ENCODE data around the gene H1-8. TPM values are rescaled to one million over a fixed set of nuclear protein-coding genes. Genes with fewer than 3 reads are reported as not detected.

H1-8 gene
- total RNA-seq, 1 experiment from 2014 or later, result not detected

- BruUV-seq (replicated peaks), result no TSS peak
- Histone ChIP-seq H3K27me3 (ENCODE audit: insufficient read depth, low read length) (no peaks in the 10 kb centered on the region), H3K27ac (ENCODE audit: low read depth, low read length) (no peak overlapping the region), H3K9me3 (ENCODE audit: control insufficient read depth in 1 of 2, insufficient read depth in 1 of 2, low read depth in 1 of 2, low read length in 2 of 2) (no peaks in the 10 kb centered on the region), H4K20me1 (ENCODE audit: insufficient read depth) (no peaks in the 10 kb centered on the region), H3K4me3 (replicated peaks in 1 of 2; ENCODE audit: low read depth in 1 of 2, low read length in 2 of 2) (no peak overlapping the region), H3K4me2 (ENCODE audit: low read length) (no peak overlapping the region), H3K4me1 (ENCODE audit: control insufficient read depth in 1 of 2, insufficient read depth in 2 of 2, low read length in 2 of 2) (no peaks in the 10 kb centered on the region), H3K9ac (ENCODE audit: low read length) (no peak overlapping the region), H3K79me2 (ENCODE audit: insufficient read depth, low read length) (no peaks in the 10 kb centered on the region), H3K9me2 (ENCODE audit: insufficient read depth) (no peaks in the 10 kb centered on the region), H2AFZ (ENCODE audit: low read depth, low read length, poor library complexity, severe bottlenecking) (no peak overlapping the region), H3K36me3 (ENCODE audit: control insufficient read depth in 1 of 2, insufficient read depth in 2 of 2, low read length in 2 of 2) (no peaks in the 10 kb centered on the region; a peak in 1 of 4 replicates)
- TF ChIP-seq ZBTB33 (IDR thresholded peaks at IDR 0.05; ENCODE audit: extremely low read depth, insufficient replicate concordance, low read length), result no peak
- TF ChIP-seq EZH2 (IDR thresholded peaks at IDR 0.05), result no peak
- TF ChIP-seq ATF3 (IDR thresholded peaks at IDR 0.05), result no peak
- no peak for TF ChIP-seq YY1 (IDR thresholded peaks at IDR 0.05; ENCODE audit: extremely low read depth, insufficient replicate concordance, low read depth, low read length)
- no peak for TF ChIP-seq CEBPB (IDR thresholded peaks at IDR 0.05; ENCODE audit: low read depth)
- no peak for TF ChIP-seq CBX3 (IDR thresholded peaks at IDR 0.05; ENCODE audit: low read depth)
- no peak for TF ChIP-seq RAD21 (IDR thresholded peaks at IDR 0.05; ENCODE audit: low read depth)
- TF ChIP-seq EGR1 (IDR thresholded peaks at IDR 0.05; ENCODE audit: low read depth), result no peak
- TF ChIP-seq TCF7L2 (IDR thresholded peaks at IDR 0.05; ENCODE audit: borderline replicate concordance, extremely low read depth, insufficient read depth, insufficient read length), result no peak
- no peak for TF ChIP-seq POLR2A (IDR thresholded peaks at IDR 0.05; ENCODE audit: borderline replicate concordance, extremely low read depth, insufficient read depth, insufficient read length)
- RAD21 ChIA-PET (ENCODE audit: low non-redundant PET in 1 of 2, low total read pairs in 2 of 2, uncharacterized antibody in 2 of 2, unreplicated experiment in 2 of 2), result no interaction called here
- DNase-seq (ENCODE audit: low read depth, low spot score) (no peak), ATAC-seq (no peak)
- POLR2A ChIA-PET, result no interaction called here
- CTCF ChIA-PET, result no interaction called here
- intact Hi-C loops (cut with micrococcal nuclease), result no loop called here
These were observed 28.9 kb downstream of the H1-8 start for GRCh38 chr3:129571605-129572547.
